ENCODE measurements around the gene SH3RF3.

Gene SH3RF3

GRCh38 chr2:109501461-109501860 is 372.5 kb downstream of the SH3RF3 start:
- no peak for ATAC-seq
- TF ChIP-seq ZFP30 (CRISPR knock-in tag; IDR thresholded peaks at IDR 0.05) (no peak), CSRNP3 (CRISPR knock-in tag; IDR thresholded peaks at IDR 0.05) (no peak), OSR1 (CRISPR knock-in tag; IDR thresholded peaks at IDR 0.05) (no peak), GLIS3 (CRISPR knock-in tag; IDR thresholded peaks at IDR 0.05) (no peak), ZNF8 (CRISPR knock-in tag; IDR thresholded peaks at IDR 0.05) (no peak), PPARA (CRISPR knock-in tag; IDR thresholded peaks at IDR 0.05; ENCODE audit: borderline replicate concordance) (no peak), ZNF70 (CRISPR knock-in tag; IDR thresholded peaks at IDR 0.05) (no peak), ZC3H10 (CRISPR knock-in tag; IDR thresholded peaks at IDR 0.05) (no peak), TCF4 (CRISPR knock-in tag; IDR thresholded peaks at IDR 0.05; ENCODE audit: borderline replicate concordance) (no peak), CSDC2 (CRISPR knock-in tag; IDR thresholded peaks at IDR 0.05) (no peak), ZNF565 (CRISPR knock-in tag; conservative IDR thresholded peaks at IDR 0.05; ENCODE audit: low read depth) (no peak), ISL1 (CRISPR knock-in tag; IDR thresholded peaks at IDR 0.05) (no peak), SNAI2 (CRISPR knock-in tag; IDR thresholded peaks at IDR 0.05) (no peak), ARNTL (CRISPR knock-in tag; IDR thresholded peaks at IDR 0.05; ENCODE audit: borderline replicate concordance, low read depth) (no peak), BACH2 (CRISPR knock-in tag; IDR thresholded peaks at IDR 0.05; ENCODE audit: borderline replicate concordance) (no peak), ESRRG (CRISPR knock-in tag; IDR thresholded peaks at IDR 0.05) (no peak), ZFP3 (CRISPR knock-in tag; IDR thresholded peaks at IDR 0.05) (no peak), RARB (CRISPR knock-in tag; IDR thresholded peaks at IDR 0.05) (no peak)
- TF ChIP-seq, protein P1, sequence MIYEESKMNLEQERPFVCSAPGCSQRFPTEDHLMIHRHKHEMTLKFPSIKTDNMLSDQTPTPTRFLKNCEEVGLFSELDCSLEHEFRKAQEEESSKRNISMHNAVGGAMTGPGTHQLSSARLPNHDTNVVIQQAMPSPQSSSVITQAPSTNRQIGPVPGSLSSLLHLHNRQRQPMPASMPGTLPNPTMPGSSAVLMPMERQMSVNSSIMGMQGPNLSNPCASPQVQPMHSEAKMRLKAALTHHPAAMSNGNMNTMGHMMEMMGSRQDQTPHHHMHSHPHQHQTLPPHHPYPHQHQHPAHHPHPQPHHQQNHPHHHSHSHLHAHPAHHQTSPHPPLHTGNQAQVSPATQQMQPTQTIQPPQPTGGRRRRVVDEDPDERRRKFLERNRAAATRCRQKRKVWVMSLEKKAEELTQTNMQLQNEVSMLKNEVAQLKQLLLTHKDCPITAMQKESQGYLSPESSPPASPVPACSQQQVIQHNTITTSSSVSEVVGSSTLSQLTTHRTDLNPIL (CRISPR knock-in tag; IDR thresholded peaks at IDR 0.05; ENCODE audit: low read depth), result no peak
- TF ChIP-seq, protein P2, sequence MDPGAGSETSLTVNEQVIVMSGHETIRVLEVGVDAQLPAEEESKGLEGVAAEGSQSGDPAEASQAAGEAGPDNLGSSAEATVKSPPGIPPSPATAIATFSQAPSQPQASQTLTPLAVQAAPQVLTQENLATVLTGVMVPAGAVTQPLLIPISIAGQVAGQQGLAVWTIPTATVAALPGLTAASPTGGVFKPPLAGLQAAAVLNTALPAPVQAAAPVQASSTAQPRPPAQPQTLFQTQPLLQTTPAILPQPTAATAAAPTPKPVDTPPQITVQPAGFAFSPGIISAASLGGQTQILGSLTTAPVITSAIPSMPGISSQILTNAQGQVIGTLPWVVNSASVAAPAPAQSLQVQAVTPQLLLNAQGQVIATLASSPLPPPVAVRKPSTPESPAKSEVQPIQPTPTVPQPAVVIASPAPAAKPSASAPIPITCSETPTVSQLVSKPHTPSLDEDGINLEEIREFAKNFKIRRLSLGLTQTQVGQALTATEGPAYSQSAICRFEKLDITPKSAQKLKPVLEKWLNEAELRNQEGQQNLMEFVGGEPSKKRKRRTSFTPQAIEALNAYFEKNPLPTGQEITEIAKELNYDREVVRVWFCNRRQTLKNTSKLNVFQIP (CRISPR knock-in tag; IDR thresholded peaks at IDR 0.05; ENCODE audit: borderline replicate concordance, low read depth), result no peak

GRCh38 chr2:109503191-109503590 is 374.2 kb downstream of the SH3RF3 start:
- TF ChIP-seq ZFP30 (CRISPR knock-in tag; IDR thresholded peaks at IDR 0.05) (no peak), ZFP3 (CRISPR knock-in tag; IDR thresholded peaks at IDR 0.05) (no peak)
- ATAC-seq, result no peak

DNA sequence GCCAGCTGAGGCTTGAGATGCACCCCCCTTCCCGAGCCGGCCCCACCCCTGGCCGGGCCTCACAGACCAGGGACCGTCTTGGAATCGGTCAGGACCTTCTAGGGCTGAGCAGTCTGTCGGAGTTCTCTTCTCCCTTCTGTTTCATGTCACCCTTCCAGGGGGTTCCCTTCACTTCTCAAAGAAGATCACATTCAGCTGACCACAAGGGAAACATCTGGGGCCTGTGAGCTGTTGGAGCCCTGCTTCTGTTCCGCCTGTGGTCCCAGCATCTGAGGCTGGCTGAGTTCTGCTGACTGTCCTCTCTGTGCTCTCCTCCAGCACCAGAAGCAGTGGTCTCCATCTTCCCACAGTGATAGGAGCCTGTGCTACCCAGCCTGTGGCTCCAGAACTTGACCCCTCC is 378.2 kb downstream of the SH3RF3 start:
- ATAC-seq, result no peak
- TF ChIP-seq ESRRG (CRISPR knock-in tag; IDR thresholded peaks at IDR 0.05), result no peak
- TF ChIP-seq TOX (CRISPR knock-in tag; IDR thresholded peaks at IDR 0.05; ENCODE audit: borderline replicate concordance), result no peak
- TF ChIP-seq ISL1 (CRISPR knock-in tag; IDR thresholded peaks at IDR 0.05), result no peak
- TF ChIP-seq ZFP3 (CRISPR knock-in tag; IDR thresholded peaks at IDR 0.05), result no peak
- no peak for TF ChIP-seq SNAI2 (CRISPR knock-in tag; IDR thresholded peaks at IDR 0.05)
- no peak for TF ChIP-seq ZFP30 (CRISPR knock-in tag; IDR thresholded peaks at IDR 0.05)
- TF ChIP-seq CSDC2 (CRISPR knock-in tag; IDR thresholded peaks at IDR 0.05), result no peak
- no peak for TF ChIP-seq RARB (CRISPR knock-in tag; IDR thresholded peaks at IDR 0.05)

DNA sequence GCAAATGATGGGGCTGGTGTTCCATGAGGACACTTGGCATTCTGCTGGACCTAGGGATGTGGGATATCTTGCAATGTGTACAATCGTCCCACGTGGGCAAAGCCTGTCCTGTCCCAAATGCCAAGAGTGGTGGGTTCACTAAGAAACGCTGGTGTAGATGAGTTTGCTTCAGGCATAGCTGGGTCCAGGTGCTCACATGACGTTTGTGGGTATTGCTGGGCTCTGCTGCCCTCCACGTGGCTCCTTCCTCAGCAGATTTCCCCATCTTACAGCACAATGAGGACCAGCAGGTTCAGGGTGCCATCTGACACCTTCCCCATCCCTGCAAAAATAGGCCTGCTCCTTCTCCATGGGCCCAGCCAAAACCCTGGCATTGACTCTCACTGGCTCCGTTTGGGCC is 378.8 kb downstream of the SH3RF3 start:
- no peak for TF ChIP-seq TSHZ2 (CRISPR knock-in tag; IDR thresholded peaks at IDR 0.05)
- no peak for ATAC-seq

Data from SK-N-SH treated with all-trans-retinoic acid at 6 μM for 48 hours (cell line).